Naive thymus-derived CD4-positive, alpha-beta T cell (primary cell): ENCODE data around the gene TIMM22. TPM values are rescaled to one million over a fixed set of nuclear protein-coding genes. Genes with fewer than 3 reads are reported as not detected.

Experiments used
- ATAC-seq: fragments of 150-1000 bp; cut with Tn5 transposase; 2 replicates; pipeline ENCODE4 v1.10.0; 2021; ENCODE audit warnings: mild to moderate bottlenecking, moderate library complexity
- CTCF ChIA-PET: fragments of 350-600 bp; sonication (Branson Sonifier 250); formaldehyde crosslinking; loops from one replicate; lab custom pipeline; 2021; ENCODE audit warnings: antibody characterized with exemption; lab: Charles Lee
- POLR2A ChIA-PET: fragments of 350-600 bp; sonication (Branson Sonifier 250); formaldehyde crosslinking; loops from one replicate; lab custom pipeline; 2021; ENCODE audit warnings: antibody characterized with exemption, inconsistent platforms; lab: Charles Lee
- DNase-seq, 9 donors: peaks; one replicate each; pipeline versions ENCODE4 v3.0.0 to v3.0.0-alpha.2; 2020 to 2022; ENCODE audit warnings: mixed read lengths in 1 of 9
- H3K27ac ChIP-seq: one replicate; pipeline ENCODE4 v1.7.0; 2013; ENCODE audit warnings: mild to moderate bottlenecking, low read depth, low read length, moderate library complexity
- H3K27me3 ChIP-seq, 2 donors: one replicate each; pipeline ENCODE4 v1.7.0; 2013; ENCODE audit warnings: low read length in 2 of 2, mild to moderate bottlenecking in 2 of 2, moderate library complexity in 2 of 2; ENCODE audit not compliant: control insufficient read depth in 2 of 2, insufficient read depth in 2 of 2
- H3K36me3 ChIP-seq, 3 experiments: 1 replicate in 2 of 3; 2 replicates in 1 of 3; pipeline ENCODE4 v1.7.0; 2013; ENCODE audit warnings: low read length in 3 of 3, mild to moderate bottlenecking in 3 of 3, moderate library complexity in 1 of 3; ENCODE audit not compliant: insufficient read depth in 3 of 3, control insufficient read depth in 2 of 3
- H3K4me1 ChIP-seq, 2 donors: one replicate each; pipeline ENCODE4 v1.7.0; 2013; ENCODE audit warnings: low read length in 2 of 2, mild to moderate bottlenecking in 2 of 2, moderate library complexity in 1 of 2; ENCODE audit not compliant: control insufficient read depth in 2 of 2, insufficient read depth in 2 of 2
- H3K4me3 ChIP-seq: 2 replicates; pipeline ENCODE4 v1.7.0; 2013; ENCODE audit warnings: mild to moderate bottlenecking, low read length
- H3K9me3 ChIP-seq, 3 experiments: 1 replicate in 2 of 3; 2 replicates in 1 of 3; pipeline ENCODE4 v1.7.0; 2013; ENCODE audit warnings: low read length in 3 of 3; ENCODE audit not compliant: control insufficient read depth in 2 of 3
- H3K27ac Mint-ChIP-seq, 9 donors: one replicate each; pipeline ENCODE4 v1.8.0; 2020 to 2022; ENCODE audit warnings: mixed read lengths in 9 of 9, mild to moderate bottlenecking in 8 of 9, moderate library complexity in 5 of 9, inconsistent platforms in 2 of 9
- H3K27me3 Mint-ChIP-seq, 5 donors: one replicate each; pipeline ENCODE4 v1.8.0; 2021 to 2022; ENCODE audit warnings: mixed read lengths in 5 of 5, mild to moderate bottlenecking in 1 of 5
- H3K36me3 Mint-ChIP-seq, 5 donors: one replicate each; pipeline ENCODE4 v1.8.0; 2020 to 2022; ENCODE audit warnings: mixed read lengths in 5 of 5, mild to moderate bottlenecking in 3 of 5, inconsistent platforms in 1 of 5
- H3K4me1 Mint-ChIP-seq, 7 donors: one replicate each; pipeline ENCODE4 v1.8.0; 2020 to 2022; ENCODE audit warnings: mixed read lengths in 7 of 7, mild to moderate bottlenecking in 3 of 7, inconsistent platforms in 1 of 7
- H3K4me3 Mint-ChIP-seq, 10 donors: one replicate each; pipeline ENCODE4 v1.8.0; 2020 to 2022; ENCODE audit warnings: mild to moderate bottlenecking in 10 of 10, mixed read lengths in 10 of 10, moderate library complexity in 6 of 10, inconsistent platforms in 2 of 10
- H3K9me3 Mint-ChIP-seq, 11 donors: one replicate each; pipeline ENCODE4 v1.8.0; 2020 to 2022; ENCODE audit warnings: mixed read lengths in 11 of 11, mild to moderate bottlenecking in 4 of 11, inconsistent platforms in 1 of 11, moderate library complexity in 1 of 11
- intact Hi-C, 2 donors: fragments of 100-400 bp; cut with micrococcal nuclease; formaldehyde crosslinking; loops; one replicate each; pipeline ENCODE4 v1.15.1; 2023
- polyA plus RNA-seq, 2 donors: library from polyadenylated mRNA; unstranded; fragments of 300-500 nt; fragmentation: Illumina TruSeq; gene quantifications; one replicate each; pipeline ENCODE4 v1.2.3, GENCODE V29; 2021
- total RNA-seq, 6 experiments: library from RNA in 5 of 6; stranded (reverse) in 5 of 6; gene quantifications; 1 replicate in 5 of 6; 2 replicates in 1 of 6; pipeline ENCODE4 v1.2.3 and lab custom pipeline; 2021 to 2026

The TIMM22 gene
- total and polyA plus RNA-seq, 7 experiments from 2014 or later: 8.3 to 27.9 (median 13.0) TPM

- intact Hi-C loops: loop anchor here in 1 of 2 donors (5.0 kb wide), 1 partner anchor 245 kb away; the partner anchor contains the start of gene TLCD3A
- ChIA-PET POLR2A (no interaction called here), CTCF (interaction anchor here (0.7 kb wide), 1 partner anchor 200 kb away, joined by 3 read pairs; no protein-coding TSS in a partner anchor)
- Histone ChIP-seq H3K27me3 (peaks cover 6 to 11% of the 10 kb centered on the region in 2 donors), H3K4me1 (peaks cover 8 to 19% of the 10 kb centered on the region in 2 donors), H3K4me3 (no peak overlapping the region), H3K9me3 (no peaks in the 10 kb centered on the region), H3K27ac (no peak overlapping the region), H3K36me3 (no peaks in the 10 kb centered on the region)
- no peak for DNase-seq
- H3K4me3 Mint-ChIP-seq: no peak overlapping the region
- no peaks in the 10 kb centered on the region for H3K36me3 Mint-ChIP-seq
- no peaks in the 10 kb centered on the region for H3K9me3 Mint-ChIP-seq
- no peak for ATAC-seq
- peaks cover 13 to 20% (median 15%) of the 10 kb centered on the region in 7 donors for H3K4me1 Mint-ChIP-seq
- H3K27ac Mint-ChIP-seq: no peak overlapping the region
- peaks cover 42 to 46% (median 44%) of the 10 kb centered on the region in 5 donors for H3K27me3 Mint-ChIP-seq
Measured at GRCh38 chr17:977166-977565, 19.8 kb upstream of the TIMM22 start.

- H3K27ac ChIP-seq: no peak overlapping the region
- Mint-ChIP-seq H3K4me3 (peak overlapping the region; percentile 70 to 92 (median 80)), H3K27me3 (peaks cover 32 to 44% (median 40%) of the 10 kb centered on the region in 5 donors), H3K9me3 (no peaks in the 10 kb centered on the region), H3K27ac (peak overlapping the region in 7 of 9 donors; percentile 8 to 83 (median 49)), H3K36me3 (no peaks in the 10 kb centered on the region), H3K4me1 (peaks cover 13 to 20% (median 15%) of the 10 kb centered on the region in 7 donors)
- ATAC-seq (no peak), DNase-seq (peak in 3 of 9 donors; percentile 11 to 26 (median 20))
- H3K4me3 ChIP-seq: no peak overlapping the region
- CTCF ChIA-PET: interaction anchor here (1.4 to 4.7 kb wide), 2 partner anchors 19 kb away, joined by 3 to 35 read pairs; partner anchors contain the start of gene TIMM22
- POLR2A ChIA-PET: no interaction called here
- H3K9me3 ChIP-seq: no peaks in the 10 kb centered on the region
- H3K27me3 ChIP-seq: peaks cover 6 to 11% of the 10 kb centered on the region in 2 donors
- no peaks in the 10 kb centered on the region for H3K36me3 ChIP-seq
- peaks cover 8 to 19% of the 10 kb centered on the region in 2 donors for H3K4me1 ChIP-seq
- intact Hi-C loops: loop anchor here (1.0 to 5.0 kb wide), 3 partner anchors 226 to 264 kb away; partner anchors contain the start of genes GEMIN4 (in 1 of the 2), TLCD3A (in 1 of the 2) and VPS53 (in 1 of the 2)
Measured at GRCh38 chr17:978103-979093, 18.5 kb upstream of the TIMM22 start.

GRCh38 chr17:979212-979538, 17.8 kb upstream of the TIMM22 start:
- ChIA-PET CTCF (interaction anchor here (2.1 to 4.7 kb wide), 2 partner anchors 18 to 100 kb away, joined by 23 to 35 read pairs; partner anchors contain the start of gene TIMM22), POLR2A (interaction anchor here (2.1 to 2.7 kb wide), 2 partner anchors 18 to 197 kb away, joined by 17 to 25 read pairs; partner anchors contain the start of genes GLOD4, MRM3 and TIMM22)
- H3K27ac ChIP-seq: no peak overlapping the region
- DNase-seq (peak in 1 of 9 donors; percentile 16), ATAC-seq (no peak)
- intact Hi-C loops: loop anchor here (1.0 to 5.0 kb wide), 3 partner anchors 227 to 265 kb away; partner anchors contain the start of genes GEMIN4 (in 1 of the 2), TLCD3A (in 1 of the 2) and VPS53 (in 1 of the 2)
- peaks cover 8 to 19% of the 10 kb centered on the region in 2 donors for H3K4me1 ChIP-seq
- H3K36me3 Mint-ChIP-seq: no peaks in the 10 kb centered on the region
- no peaks in the 10 kb centered on the region for H3K9me3 ChIP-seq
- H3K27me3 ChIP-seq: peaks cover 6 to 11% of the 10 kb centered on the region in 2 donors
- peaks cover 13 to 20% (median 15%) of the 10 kb centered on the region in 7 donors for H3K4me1 Mint-ChIP-seq
- H3K4me3 Mint-ChIP-seq: peak overlapping the region in 3 of 10 donors; percentile 79 to 80 (median 80)
- no peaks in the 10 kb centered on the region for H3K9me3 Mint-ChIP-seq
- H3K4me3 ChIP-seq: no peak overlapping the region
- H3K27ac Mint-ChIP-seq: no peak overlapping the region
- peaks cover 30 to 44% (median 37%) of the 10 kb centered on the region in 5 donors for H3K27me3 Mint-ChIP-seq
- no peaks in the 10 kb centered on the region for H3K36me3 ChIP-seq

GRCh38 chr17:979539-980405, 17.2 kb upstream of the TIMM22 start, which contains the start of gene NXN:
TSS of gene NXN (minus strand) at chr17:979776.
- Histone ChIP-seq H3K4me3 (peak within 1 kb of the TSS; percentile 50), H3K36me3 (no peaks in the 10 kb centered on the region), H3K9me3 (no peaks in the 10 kb centered on the region), H3K27ac (peak within 1 kb of the TSS; percentile 56), H3K4me1 (peaks cover 8 to 19% of the 10 kb centered on the region in 2 donors), H3K27me3 (peaks cover 6 to 11% of the 10 kb centered on the region in 2 donors)
- Mint-ChIP-seq H3K36me3 (no peaks in the 10 kb centered on the region), H3K27ac (peak within 1 kb of the TSS in 7 of 9 donors; percentile 72 to 88 (median 79)), H3K9me3 (no peaks in the 10 kb centered on the region), H3K27me3 (peaks cover 27 to 42% (median 34%) of the 10 kb centered on the region in 5 donors), H3K4me3 (peak within 1 kb of the TSS; percentile 64 to 88 (median 80)), H3K4me1 (peaks cover 13 to 20% (median 15%) of the 10 kb centered on the region in 7 donors)
- DNase-seq (peak; percentile 72 to 96 (median 83)), ATAC-seq (peak; percentile 99)
- intact Hi-C loops: loop anchor here (1.0 to 5.0 kb wide), 5 partner anchors 227 to 837 kb away; partner anchors contain the start of genes GEMIN4 (in 1 of the 2), TLCD3A (in 1 of the 2) and VPS53 (in 1 of the 2)
- POLR2A ChIA-PET: interaction anchor here (1.4 to 2.7 kb wide), 4 partner anchors 17 to 564 kb away, joined by 3 to 25 read pairs (median 10); partner anchors contain the start of genes GLOD4, MRM3 and TIMM22
- CTCF ChIA-PET: interaction anchor here (1.2 to 4.7 kb wide), 4 partner anchors 17 to 198 kb away, joined by 3 to 35 read pairs (median 18); partner anchors contain the start of genes GLOD4, MRM3 and TIMM22

GRCh38 chr17:980406-981291, 16.3 kb upstream of the TIMM22 start:
- H3K9me3 ChIP-seq: no peaks in the 10 kb centered on the region
- peak overlapping the region; percentile 56 for H3K27ac ChIP-seq
- H3K36me3 ChIP-seq: no peaks in the 10 kb centered on the region
- Mint-ChIP-seq H3K27ac (peak overlapping the region; percentile 38 to 88 (median 78)), H3K4me1 (peaks cover 13 to 20% (median 15%) of the 10 kb centered on the region in 7 donors), H3K4me3 (peak overlapping the region; percentile 64 to 88 (median 82)), H3K9me3 (no peaks in the 10 kb centered on the region), H3K36me3 (no peaks in the 10 kb centered on the region), H3K27me3 (peaks cover 23 to 33% (median 26%) of the 10 kb centered on the region in 5 donors)
- CTCF ChIA-PET: interaction anchor here (0.7 to 4.7 kb wide), 16 partner anchors 16 to 815 kb away, joined by 3 to 35 read pairs (median 5); partner anchors contain the start of genes GLOD4, MRM3 and TIMM22
- peaks cover 8 to 19% of the 10 kb centered on the region in 2 donors for H3K4me1 ChIP-seq
- ATAC-seq (peak; percentile 77), DNase-seq (peak; percentile 53 to 91 (median 88))
- intact Hi-C loops: loop anchor here (1.0 to 5.0 kb wide), 8 partner anchors 16 to 838 kb away; partner anchors contain the start of genes GLOD4 (in 2 of the 2), MRM3 (in 2 of the 2) and VPS53 (in 1 of the 2)
- peaks cover 6 to 11% of the 10 kb centered on the region in 2 donors for H3K27me3 ChIP-seq
- peak overlapping the region; percentile 50 for H3K4me3 ChIP-seq
- POLR2A ChIA-PET: interaction anchor here (0.6 to 2.7 kb wide), 9 partner anchors 16 to 564 kb away, joined by 3 to 25 read pairs (median 4); partner anchors contain the start of genes GLOD4, MRM3 and TIMM22
